ENCODE measurements around the gene ACTN3.
"Not testable (repeated sequence)": the region's sequence is repeated elsewhere in the genome, so short reads cannot be mapped to it uniquely, and the experiment has no call there.

ACTN3 gene

DNA sequence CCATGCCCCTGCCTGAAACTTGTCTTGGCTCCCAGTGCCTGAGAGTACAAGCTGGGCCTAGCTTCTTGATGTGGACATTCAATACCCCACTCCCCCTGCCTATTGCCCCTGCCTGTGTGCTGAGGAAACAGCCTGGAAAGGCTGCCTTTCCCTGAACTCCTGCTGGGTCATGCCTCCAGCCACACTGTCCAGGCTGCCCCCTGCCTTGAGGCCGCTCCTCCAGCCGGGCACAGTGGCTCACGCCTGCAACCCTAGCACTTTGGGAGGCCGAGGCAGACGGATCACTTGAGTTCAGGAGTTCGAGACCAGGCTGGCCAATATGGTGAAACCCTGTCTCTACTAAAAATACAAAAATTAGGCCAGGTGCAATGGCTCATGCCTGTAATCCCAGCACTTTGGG, 56.4 kb downstream of the ACTN3 start:
- DNase-seq: no peak

DNA sequence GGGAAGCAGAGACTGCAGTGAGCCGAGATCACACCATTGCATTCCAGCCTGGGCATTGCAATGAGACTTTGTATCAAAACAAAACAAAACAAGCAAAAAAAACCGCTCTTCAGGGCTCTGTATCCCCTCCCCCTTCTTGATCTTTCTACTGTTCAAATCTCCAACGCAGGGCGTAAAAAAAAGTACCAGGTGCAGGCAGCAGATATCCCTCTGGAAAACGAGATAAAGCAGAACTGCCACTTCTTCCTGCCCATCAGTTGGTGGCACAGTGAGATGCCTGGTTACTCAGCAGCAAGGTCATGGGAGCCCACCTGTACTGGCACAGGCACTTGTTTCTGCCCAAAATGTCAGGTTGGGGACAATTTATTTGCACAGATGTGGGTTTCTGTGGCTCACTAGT, 57.5 kb downstream of the ACTN3 start:
- no peak for DNase-seq

DNA sequence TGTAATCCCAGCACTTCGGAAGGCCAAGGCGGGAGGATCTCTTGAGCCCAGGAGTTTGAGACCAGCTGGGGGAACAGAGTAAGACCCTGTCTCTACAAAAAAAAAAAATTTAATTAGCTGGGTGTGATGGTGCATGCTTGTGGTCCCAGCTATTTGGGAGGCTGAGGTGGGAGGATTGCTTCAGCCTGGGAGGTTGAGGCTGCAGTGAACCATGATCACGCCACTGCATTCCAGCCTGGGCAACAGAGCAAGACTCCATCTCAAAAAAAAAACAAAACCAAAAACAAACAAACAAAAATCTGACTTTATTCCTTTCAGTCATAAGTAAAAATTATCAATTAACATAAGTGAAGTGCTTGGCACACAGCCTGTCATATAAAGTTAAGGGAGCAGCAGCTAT, 59.9 kb downstream of the ACTN3 start:
- DNase-seq: not testable (repeated sequence)

DNA sequence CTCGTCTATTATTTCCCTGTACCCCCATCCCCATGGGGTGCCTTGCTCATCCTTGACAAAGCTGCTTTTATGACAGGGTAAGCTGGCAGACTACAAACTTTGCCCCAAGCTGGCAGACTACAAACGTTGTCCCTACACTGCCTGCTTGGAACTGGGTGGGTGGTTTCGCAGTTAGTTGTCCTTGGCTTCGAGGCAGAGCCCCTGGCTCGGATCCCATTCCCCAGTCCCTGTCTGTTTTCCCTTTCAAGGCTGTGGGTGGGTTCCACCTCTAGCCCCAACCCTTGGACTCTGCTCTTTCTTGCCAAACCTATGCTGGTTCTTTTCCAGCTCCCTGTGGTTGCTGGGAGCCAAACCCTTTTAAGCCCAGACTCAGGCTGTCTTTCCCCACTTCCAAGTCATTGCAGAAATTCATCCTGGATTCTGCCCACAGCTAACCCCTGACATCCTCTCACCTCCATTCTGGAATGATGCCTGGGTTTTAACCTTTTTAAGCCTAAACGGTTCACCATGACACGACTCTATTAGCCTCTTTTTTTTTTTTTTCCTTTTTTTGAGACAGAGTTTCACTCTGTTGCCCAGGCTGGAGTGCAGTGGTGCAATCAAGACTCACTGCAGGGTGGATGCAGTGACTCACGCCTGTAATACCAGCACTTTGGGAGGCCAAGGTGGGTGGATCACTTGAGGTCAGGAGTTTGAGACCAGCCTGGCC, 60.6 kb downstream of the ACTN3 start:
- no peak for DNase-seq

DNA sequence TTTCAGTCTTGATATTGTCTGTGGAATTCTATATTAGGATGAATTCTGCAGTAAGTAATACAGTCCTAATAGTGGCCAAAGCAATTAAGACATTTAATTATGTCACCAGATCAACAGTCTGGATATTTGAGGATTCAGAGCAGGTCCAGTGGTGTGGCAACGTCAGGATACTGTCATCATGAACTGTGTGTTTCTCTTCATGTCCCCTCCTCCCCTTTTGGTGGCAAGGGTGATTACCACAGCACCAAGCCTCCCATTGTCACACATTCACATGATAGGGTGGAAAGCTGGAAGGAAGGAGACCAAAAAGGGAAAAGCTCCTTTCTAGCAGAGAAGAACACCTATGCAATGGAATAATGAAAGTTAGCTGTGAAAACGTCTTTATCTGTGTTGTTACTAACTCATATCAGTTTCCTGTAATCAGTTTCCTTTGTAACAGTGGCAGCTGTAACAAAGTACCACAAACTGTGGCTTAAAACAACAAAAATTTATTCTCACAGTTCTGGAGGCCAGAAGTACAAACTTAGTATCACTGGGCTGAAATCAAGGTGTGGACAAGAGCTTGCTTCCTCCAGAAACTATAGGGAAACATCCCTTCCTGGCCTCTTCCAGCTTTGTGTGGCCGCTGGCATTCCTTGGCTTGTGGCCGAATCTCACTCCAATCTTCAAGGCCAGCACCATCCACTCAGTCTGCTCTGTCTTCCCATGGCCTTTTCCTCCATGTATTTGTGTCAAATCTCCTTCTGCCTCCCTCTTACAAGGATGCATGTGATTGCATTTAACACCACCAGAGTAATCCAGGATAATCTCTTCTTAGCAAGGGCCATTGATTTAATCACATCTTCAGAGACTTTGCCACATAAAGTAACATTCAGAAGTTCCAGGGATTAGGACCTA, 63.3 kb downstream of the ACTN3 start:
- no peak for DNase-seq

DNA sequence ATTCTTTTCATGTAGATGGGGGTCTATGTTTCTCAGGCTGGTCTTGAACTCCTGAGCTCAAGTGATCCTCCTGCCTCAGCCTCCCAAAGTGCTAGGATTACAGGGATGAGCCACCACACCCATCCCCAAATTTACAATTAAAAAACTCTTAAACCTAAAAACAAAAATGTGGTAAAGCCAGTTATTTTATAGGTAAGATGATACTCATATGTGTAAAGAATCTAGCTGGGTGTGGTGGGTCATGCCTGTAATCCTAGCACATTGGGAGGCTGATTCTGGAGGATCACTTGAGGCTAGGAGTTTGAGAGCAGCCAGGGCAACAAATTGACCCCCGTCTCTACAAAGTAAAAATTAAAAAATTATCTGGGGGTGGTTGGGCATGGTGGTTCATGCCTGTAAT, 65.8 kb downstream of the ACTN3 start:
- no peak for DNase-seq
